ENCODE data around the gene MRPS26.

DNA sequence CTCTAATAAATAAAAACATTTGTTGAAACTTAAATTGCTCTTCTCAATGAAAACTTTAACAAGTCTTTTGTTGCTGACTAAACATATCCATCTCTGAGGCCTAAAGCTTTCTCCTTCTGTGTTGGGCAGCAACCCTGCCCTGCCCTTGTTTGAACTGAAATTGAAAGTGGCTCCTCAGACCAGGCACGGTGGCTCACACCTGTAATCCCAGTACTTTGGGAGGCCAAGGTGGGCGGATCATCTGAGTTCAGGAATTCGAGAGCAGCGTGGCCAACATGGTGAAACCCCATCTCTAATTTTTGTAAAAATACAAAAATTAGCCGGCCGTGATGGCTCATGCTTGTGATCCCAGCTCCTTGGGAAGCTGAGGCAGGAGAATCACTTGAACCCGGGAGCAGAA lies 31.7 kb upstream of the MRPS26 start:
- TF ChIP-seq, protein P1, sequence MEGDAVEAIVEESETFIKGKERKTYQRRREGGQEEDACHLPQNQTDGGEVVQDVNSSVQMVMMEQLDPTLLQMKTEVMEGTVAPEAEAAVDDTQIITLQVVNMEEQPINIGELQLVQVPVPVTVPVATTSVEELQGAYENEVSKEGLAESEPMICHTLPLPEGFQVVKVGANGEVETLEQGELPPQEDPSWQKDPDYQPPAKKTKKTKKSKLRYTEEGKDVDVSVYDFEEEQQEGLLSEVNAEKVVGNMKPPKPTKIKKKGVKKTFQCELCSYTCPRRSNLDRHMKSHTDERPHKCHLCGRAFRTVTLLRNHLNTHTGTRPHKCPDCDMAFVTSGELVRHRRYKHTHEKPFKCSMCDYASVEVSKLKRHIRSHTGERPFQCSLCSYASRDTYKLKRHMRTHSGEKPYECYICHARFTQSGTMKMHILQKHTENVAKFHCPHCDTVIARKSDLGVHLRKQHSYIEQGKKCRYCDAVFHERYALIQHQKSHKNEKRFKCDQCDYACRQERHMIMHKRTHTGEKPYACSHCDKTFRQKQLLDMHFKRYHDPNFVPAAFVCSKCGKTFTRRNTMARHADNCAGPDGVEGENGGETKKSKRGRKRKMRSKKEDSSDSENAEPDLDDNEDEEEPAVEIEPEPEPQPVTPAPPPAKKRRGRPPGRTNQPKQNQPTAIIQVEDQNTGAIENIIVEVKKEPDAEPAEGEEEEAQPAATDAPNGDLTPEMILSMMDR (IDR thresholded peaks at IDR 0.05) = no peak
- TF ChIP-seq EP300 (IDR thresholded peaks at IDR 0.05) (no peak), POLR2A (IDR thresholded peaks at IDR 0.05) (no peak)
